GM19240 (cell line): ENCODE data around the gene SCAANT1.

Experiments
- DNase-seq: peaks from one replicate; pipeline ENCODE4 v3.0.0; 2011; ENCODE audit warnings: low spot score; ENCODE audit not compliant: insufficient read length

The SCAANT1 gene

DNA sequence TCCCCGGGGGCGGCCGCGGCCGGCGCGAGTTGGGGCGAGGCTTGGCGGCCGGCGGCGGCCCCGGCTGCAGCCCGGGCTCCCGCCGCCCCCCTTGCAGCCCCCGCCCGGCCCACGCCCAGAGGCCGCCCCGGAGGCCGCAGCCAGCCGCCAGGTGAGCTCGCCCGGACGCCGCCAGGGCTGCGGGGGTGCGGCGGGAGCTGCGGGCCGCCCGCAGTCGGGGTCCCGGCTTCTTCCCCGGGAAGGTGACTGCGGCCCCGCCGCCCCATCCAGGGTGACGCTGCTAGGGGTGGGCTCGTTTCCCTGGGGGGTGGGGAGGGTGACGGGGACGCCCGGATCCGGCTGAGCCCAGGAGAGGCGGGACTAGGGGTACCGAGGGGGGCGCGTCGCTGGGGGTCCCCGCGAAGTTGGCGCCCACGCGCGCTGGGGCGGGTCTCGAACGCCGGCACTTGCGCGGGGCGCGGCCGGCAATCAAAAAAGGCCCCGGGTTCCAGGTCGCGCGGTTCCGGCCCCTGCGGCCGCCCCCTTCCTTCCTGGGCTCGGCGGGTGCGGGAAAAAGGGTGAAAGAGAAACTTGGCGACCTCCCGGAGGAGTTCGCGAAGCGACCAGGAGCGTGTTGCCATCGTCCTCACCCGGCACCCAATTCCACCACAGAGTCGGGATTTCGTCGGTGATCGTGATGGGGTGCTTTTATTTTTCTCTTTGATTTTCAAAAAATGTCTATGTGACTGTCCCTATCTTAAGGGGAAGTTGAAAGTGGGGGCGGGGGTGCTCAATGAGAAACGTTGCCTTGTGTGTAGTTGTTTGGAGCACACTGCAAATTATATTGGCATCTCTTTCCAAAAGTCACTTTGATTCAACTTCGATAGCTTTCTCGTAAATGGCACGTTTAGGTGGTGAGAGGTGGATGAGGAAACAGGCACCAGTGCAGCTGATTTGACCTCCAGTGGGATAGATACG is 47.9 kb downstream of the SCAANT1 start:
- DNase-seq, result peak; percentile 29

DNA sequence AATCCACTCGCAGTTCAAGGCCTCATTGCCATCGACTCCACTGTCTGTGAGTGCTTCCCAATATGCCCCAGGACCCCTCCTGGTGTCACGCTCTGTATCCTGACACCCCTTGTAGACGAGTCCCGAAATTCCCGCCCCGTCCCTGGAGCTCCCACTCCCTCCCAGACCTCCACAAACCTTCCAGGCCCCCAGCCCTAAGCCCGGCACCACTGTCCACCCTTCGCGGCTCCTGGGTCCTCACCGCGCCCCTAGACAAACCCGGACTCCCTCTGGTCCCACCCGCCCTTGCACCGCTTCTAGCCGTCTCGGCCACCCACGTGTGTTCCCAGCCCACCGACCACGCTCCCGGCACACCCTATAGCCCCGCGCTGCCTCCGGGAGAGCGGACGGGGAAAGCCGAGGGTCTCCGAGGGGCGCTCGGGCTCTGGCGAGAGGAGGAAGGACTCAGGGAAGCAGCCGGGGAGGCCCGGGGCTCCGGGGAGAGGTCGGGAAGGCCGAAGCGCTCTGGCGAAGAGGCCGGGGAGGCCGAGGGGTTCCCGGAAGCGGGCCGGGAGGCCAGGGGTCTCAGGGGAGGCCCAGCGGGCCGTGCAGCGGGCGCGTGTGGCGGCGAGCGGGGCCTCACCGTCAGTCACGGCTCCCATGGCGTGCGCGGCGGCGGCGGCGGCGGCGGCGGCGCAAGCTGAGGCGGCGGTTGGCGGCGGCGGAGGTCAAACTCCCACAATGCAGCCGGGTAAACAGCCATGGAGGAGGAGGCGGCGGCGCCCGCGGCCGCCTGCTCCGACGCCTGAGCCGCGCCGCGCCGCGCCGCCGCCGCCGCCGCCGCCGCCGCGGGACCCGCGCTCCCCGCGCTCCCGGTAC is 48.8 kb downstream of the SCAANT1 start, which contains the start of the genes ATXN7 and THOC7:
ATXN7 (plus strand) TSS at position 718 of the 858 bp plus-strand sequence. CDS start 48,732 bp downstream, outside the sequence.
THOC7 (minus strand) TSS at position 656 of the 858 bp plus-strand sequence; CDS start at position 641, 15 bp downstream.
- DNase-seq, result peak; percentile 47

DNA sequence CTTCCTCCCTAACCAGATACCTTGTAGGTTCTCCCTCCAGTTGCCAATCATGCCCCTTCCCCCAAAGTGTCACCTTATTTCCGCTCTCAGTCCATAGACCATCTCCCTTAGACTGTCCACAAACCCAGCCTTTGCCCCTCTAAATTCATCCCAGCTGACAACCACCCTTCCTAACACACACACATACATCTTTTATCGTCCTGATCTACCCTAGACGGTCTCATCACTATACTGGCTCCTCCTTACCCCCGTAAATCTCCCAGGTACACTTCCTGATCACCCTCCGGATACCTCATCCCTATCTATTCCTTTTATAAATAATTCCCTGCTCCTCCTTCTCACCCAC is 49.4 kb downstream of the SCAANT1 start:
- DNase-seq, result peak; percentile 4
